Spinal cord (tissue), 10 donors: Measurements from ENCODE around the gene FIGN. TPM values are rescaled to one million over a fixed set of nuclear protein-coding genes. Genes with fewer than 3 reads are reported as not detected.

Experiments used
- DNase-seq, 6 donors: peaks; one replicate each; pipeline versions ENCODE4 v3.0.0 to v3.0.0-alpha.2; 2013 to 2015; ENCODE audit warnings: low spot score in 6 of 6, low read depth in 4 of 6
- H3K27ac ChIP-seq: one replicate; pipeline ENCODE4 v1.5.1; 2013; ENCODE audit warnings: low read depth, low read length, control low read depth
- H3K27me3 ChIP-seq: one replicate; pipeline ENCODE4 v1.6.1; 2013; ENCODE audit warnings: low read length; ENCODE audit not compliant: control insufficient read depth, insufficient read depth
- H3K36me3 ChIP-seq: one replicate; pipeline ENCODE4 v1.6.1; 2013; ENCODE audit warnings: low read length; ENCODE audit not compliant: control insufficient read depth, insufficient read depth
- H3K4me1 ChIP-seq: one replicate; pipeline ENCODE4 v1.6.1; 2013; ENCODE audit warnings: low read length; ENCODE audit not compliant: control insufficient read depth, insufficient read depth
- H3K4me3 ChIP-seq: one replicate; pipeline ENCODE4 v1.5.1; 2013; ENCODE audit warnings: low read depth, low read length, control low read depth
- H3K9me3 ChIP-seq: one replicate; pipeline ENCODE4 v1.6.1; 2013; ENCODE audit warnings: low read length; ENCODE audit not compliant: control insufficient read depth, insufficient read depth
- WGBS: methylation state at CpG from one replicate; pipeline ENCODE4 v1.1.5; 2013; ENCODE audit warnings: missing lambda C conversion rate; ENCODE audit not compliant: insufficient coverage; 5-methylcytosine and 5-hydroxymethylcytosine counted together
- polyA plus RNA-seq, 2 donors: library from polyadenylated mRNA; unstranded; fragments of 120-200 nt; gene quantifications; one replicate each; pipeline ENCODE4 v1.2.1, GENCODE V29; 2013; ENCODE audit not compliant: insufficient read length in 2 of 2
- total RNA-seq, 2 donors: library from RNA; depleted of rRNA in 1 of 2; stranded (reverse); fragments of 120-200 nt in 1 of 2; fragments of >200 nt in 1 of 2; gene quantifications; one replicate each; pipeline versions ENCODE4 v1.2.3 to v1.2.4, GENCODE V29; 2013 to 2014
- donor health status: healthy.

Gene FIGN
- total and polyA plus RNA-seq, 4 donors = 6.6 to 9.8 (median 7.8) TPM

DNA sequence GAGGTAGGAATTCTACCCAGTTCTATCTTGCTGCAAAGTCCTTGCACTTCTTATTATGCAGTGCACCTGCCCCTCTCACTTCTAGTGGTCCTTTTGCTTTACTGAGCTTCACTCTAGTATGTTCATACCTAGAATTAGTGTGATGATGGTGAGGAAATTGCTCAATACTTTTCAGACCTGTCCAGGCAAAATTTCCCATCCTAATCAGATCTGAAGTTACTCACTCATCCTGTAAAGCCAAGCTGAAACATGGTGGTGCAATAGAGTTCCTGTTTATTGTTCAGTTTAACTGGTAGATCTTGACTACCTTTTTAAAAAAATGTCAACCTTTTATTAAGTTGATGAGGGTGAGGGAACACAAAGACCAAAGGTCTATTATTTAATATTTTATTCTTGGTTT, 12.6 kb upstream of the FIGN start:
- H3K27me3 ChIP-seq = no peaks in the 10 kb centered on the region
- H3K9me3 ChIP-seq = no peaks in the 10 kb centered on the region
- no peak overlapping the region for H3K4me3 ChIP-seq
- no peaks in the 10 kb centered on the region for H3K36me3 ChIP-seq
- H3K4me1 ChIP-seq = no peaks in the 10 kb centered on the region
- H3K27ac ChIP-seq = no peak overlapping the region
- DNase-seq = no peak

DNA sequence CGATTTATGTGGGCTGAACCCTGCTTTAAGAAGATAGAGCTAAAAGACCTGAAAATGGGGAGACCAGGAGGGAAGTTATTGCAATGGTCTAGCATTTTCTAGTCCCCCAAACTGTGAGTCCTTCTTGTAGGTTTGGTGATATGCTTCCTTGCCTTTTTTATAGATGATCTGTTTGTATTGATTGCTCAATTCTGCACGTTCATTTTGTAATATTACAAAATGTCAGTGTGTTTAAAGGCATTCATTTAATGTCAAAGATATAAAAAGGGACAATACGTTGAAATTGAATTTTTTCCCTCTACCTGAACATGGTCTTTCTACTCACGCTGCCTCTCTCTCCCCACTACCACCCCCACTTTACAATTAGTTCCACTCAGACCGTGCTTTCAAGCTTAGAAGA, 5.6 kb upstream of the FIGN start:
- Histone ChIP-seq H3K4me1 (peaks cover 5% of the 10 kb centered on the region), H3K27me3 (peaks cover 5% of the 10 kb centered on the region), H3K4me3 (no peak overlapping the region), H3K36me3 (no peaks in the 10 kb centered on the region), H3K27ac (no peak overlapping the region), H3K9me3 (no peaks in the 10 kb centered on the region)
- DNase-seq = no peak
- 100% methylated on average over 1 of the region's 5 CpGs for WGBS

- DNase-seq = no peak
- H3K9me3 ChIP-seq = no peaks in the 10 kb centered on the region
- peak overlapping the region; percentile 90 for H3K27ac ChIP-seq
- H3K27me3 ChIP-seq = peaks cover 9% of the 10 kb centered on the region
- WGBS = no CpG with 5 or more reads among the region's 2 CpGs
- H3K4me1 ChIP-seq = peaks cover 9% of the 10 kb centered on the region
- no peaks in the 10 kb centered on the region for H3K36me3 ChIP-seq
- peak overlapping the region; percentile 90 for H3K4me3 ChIP-seq
Measured at GRCh38 chr2:163737563-163737962, 1.8 kb upstream of the FIGN start.

GRCh38 chr2:163737190-163737439, 1.3 kb upstream of the FIGN start:
- H3K4me1 ChIP-seq = peaks cover 9% of the 10 kb centered on the region
- H3K36me3 ChIP-seq = no peaks in the 10 kb centered on the region
- no peak for DNase-seq
- peak overlapping the region; percentile 90 for H3K27ac ChIP-seq
- 10% methylated on average over 5 of the region's 5 CpGs for WGBS
- peak overlapping the region; percentile 90 for H3K4me3 ChIP-seq
- H3K27me3 ChIP-seq = peaks cover 9% of the 10 kb centered on the region
- no peaks in the 10 kb centered on the region for H3K9me3 ChIP-seq

DNA sequence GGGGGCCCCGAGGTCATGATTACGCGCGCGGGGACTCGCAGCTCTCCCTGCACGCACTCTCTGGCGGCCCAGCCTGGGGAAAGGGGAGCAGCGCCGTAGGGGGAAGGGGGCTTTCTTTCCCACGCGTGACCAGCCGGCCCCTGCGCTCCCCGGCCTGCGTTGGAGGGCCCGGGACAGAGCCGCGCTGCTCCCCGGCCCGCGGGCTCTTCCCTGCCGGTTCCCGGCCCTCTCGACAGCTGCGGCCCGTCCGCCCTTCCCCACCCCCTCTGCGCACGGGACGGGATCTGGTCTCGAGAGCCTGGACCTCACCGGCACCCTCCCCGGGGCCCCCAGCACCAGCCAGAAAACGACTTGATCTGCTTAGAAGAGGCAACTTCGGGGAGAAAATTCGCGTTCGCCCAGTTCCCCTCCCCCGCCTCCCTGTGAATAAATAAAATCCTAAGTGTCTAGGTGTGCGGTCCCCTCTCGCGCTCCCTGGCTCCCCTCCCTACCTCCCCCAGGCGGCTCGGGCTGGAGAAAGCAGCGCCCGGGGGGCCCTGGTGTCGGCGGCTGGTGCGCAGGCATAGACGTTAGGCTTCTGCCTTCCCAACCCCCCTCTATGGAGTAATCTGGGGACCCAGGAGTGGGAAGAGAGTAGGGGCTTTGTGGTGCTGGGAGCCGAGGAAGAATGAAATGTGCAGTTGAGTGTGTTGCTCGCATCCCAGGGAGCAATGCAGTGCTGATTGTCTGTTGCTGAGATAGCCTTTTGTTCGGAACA, 803 bp upstream of the FIGN start:
- Histone ChIP-seq H3K4me3 (peak overlapping the region; percentile 90), H3K9me3 (no peaks in the 10 kb centered on the region), H3K27ac (peak overlapping the region; percentile 90), H3K4me1 (peaks cover 9% of the 10 kb centered on the region), H3K36me3 (no peaks in the 10 kb centered on the region), H3K27me3 (peaks cover 9% of the 10 kb centered on the region)
- peak in 3 of 6 donors; percentile 47 to 92 (median 84) for DNase-seq
- under 1% methylated on average over 39 of the region's 54 CpGs for WGBS

- Histone ChIP-seq H3K4me3 (peak overlapping the region; percentile 90), H3K9me3 (no peaks in the 10 kb centered on the region), H3K27me3 (peaks cover 7% of the 10 kb centered on the region), H3K27ac (peak overlapping the region; percentile 93), H3K36me3 (no peaks in the 10 kb centered on the region), H3K4me1 (peaks cover 9% of the 10 kb centered on the region)
- DNase-seq = peak in 2 of 6 donors; percentile 62 to 78
- WGBS = no CpG with 5 or more reads among the region's 16 CpGs
Measured at GRCh38 chr2:163734881-163735684, 725 bp downstream of the FIGN start.

DNA sequence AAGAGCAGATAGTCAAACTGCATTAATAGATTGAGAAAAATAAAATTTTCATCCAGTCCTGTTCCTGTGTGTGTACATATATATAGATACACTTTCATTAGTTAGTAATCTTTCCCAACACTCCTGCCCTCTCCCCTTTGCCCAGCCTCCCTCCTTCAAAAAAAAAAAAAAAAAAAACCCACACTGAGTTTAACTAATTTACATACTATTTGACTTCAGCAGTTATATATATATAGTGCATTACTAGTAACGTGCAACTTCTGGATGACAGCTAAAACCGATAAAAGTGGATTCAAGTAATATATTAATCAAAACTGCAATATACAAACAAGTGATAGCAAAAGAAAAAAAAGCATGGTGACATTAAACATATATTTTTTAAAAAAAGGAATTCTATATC, 1.4 kb downstream of the FIGN start:
- Histone ChIP-seq H3K27ac (peak overlapping the region; percentile 93), H3K4me3 (peak overlapping the region; percentile 90), H3K9me3 (no peaks in the 10 kb centered on the region), H3K27me3 (peaks cover 7% of the 10 kb centered on the region), H3K4me1 (peaks cover 9% of the 10 kb centered on the region), H3K36me3 (no peaks in the 10 kb centered on the region)
- no peak for DNase-seq
- no CpG with 5 or more reads among the region's 2 CpGs for WGBS

GRCh38 chr2:163733956-163734355, 1.9 kb downstream of the FIGN start:
- peak overlapping the region; percentile 90 for H3K4me3 ChIP-seq
- peak overlapping the region; percentile 76 for H3K27ac ChIP-seq
- no CpG with 5 or more reads among the region's 5 CpGs for WGBS
- peaks cover 7% of the 10 kb centered on the region for H3K27me3 ChIP-seq
- H3K36me3 ChIP-seq = no peaks in the 10 kb centered on the region
- peak in 1 of 6 donors; percentile 27 for DNase-seq
- no peaks in the 10 kb centered on the region for H3K9me3 ChIP-seq
- peaks cover 9% of the 10 kb centered on the region for H3K4me1 ChIP-seq

DNA sequence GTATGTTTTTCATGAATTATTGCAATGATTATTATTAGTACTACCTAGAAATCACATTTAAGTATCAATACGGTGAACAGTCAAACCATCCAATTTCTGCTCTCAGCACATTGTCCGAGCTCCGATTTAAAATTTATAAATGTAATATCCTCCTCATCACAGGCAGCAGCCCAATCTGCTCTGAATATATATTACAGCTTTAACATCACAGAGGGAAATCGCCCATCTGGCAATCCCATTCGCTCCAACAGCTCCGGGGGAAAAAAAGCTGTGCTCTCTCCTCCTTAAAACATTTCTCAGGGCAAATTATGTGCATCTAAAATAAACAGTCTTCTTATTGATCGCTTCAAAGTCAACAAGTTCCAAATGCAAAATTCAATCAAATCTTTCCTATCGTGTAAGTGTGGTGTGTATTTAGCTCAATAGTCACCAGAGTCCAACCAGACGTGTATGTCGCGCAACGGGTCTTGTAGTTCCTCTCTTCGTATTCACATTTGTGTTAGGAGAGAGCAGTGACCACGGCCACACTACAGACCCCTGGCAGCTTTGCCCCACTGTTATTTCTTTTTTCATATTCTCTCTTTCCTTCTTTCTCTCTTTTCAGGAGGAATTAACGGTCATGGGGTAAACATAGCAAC, 2.4 kb downstream of the FIGN start:
- WGBS = 15% methylated on average over 3 of the region's 15 CpGs
- peaks cover 7% of the 10 kb centered on the region for H3K27me3 ChIP-seq
- H3K36me3 ChIP-seq = no peaks in the 10 kb centered on the region
- H3K4me3 ChIP-seq = peak overlapping the region; percentile 90
- peak overlapping the region; percentile 76 for H3K27ac ChIP-seq
- H3K9me3 ChIP-seq = no peaks in the 10 kb centered on the region
- H3K4me1 ChIP-seq = peaks cover 9% of the 10 kb centered on the region
- peak in 2 of 6 donors; percentile 76 to 88 for DNase-seq
